Stimulated activated CD4-positive, alpha-beta T cell treated with anti-CD3 and anti-CD28 coated beads, Interleukin-2, amount 100 ng/mL, for 24 hours (primary cell): ENCODE data around the gene TRAPPC2L.

ENCODE experiments used
- DNase-seq, 2 donors: peaks; one replicate each; pipeline ENCODE4 v3.0.0-alpha.2; 2020

TRAPPC2L gene

DNA sequence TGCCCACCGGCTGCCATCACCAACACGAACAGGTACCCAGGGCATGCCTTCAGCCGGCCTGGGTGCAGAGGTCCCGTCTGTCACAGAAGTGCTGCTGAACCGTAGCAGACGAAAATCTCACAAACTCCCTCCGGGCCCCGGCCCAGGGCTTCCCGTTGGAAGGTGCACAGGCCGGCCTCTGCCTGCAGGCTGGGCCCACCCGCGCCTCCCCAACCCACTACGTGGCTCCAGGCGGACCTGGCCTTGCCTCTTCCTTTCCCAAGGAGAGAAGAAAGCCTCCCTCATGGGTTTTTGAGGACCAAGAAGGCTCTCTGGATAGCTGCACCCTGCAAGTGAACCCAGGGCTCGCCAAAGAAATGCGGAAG lies 55.0 kb downstream of the TRAPPC2L start:
- no peak for DNase-seq
